Hindlimb muscle (tissue), 1 donor: ENCODE data around the gene PLA2G4A. TPM values are rescaled to one million over a fixed set of nuclear protein-coding genes. Genes with fewer than 3 reads are reported as not detected.
A peak's percentile ranks its signal among the peaks of the same experiment; 100 is the strongest.

Experiments
- DNase-seq: peaks from one replicate; pipeline ENCODE4 v3.0.0-alpha.2; 2013
- polyA plus RNA-seq: library from polyadenylated mRNA; unstranded; fragments of 120-200 nt; gene quantifications from one replicate; pipeline ENCODE4 v1.2.1, GENCODE V29; 2013; ENCODE audit not compliant: insufficient read length

Gene PLA2G4A
- polyA plus RNA-seq, 1 donor = 2.2 TPM

GRCh38 chr1:186923486-186923885, 94.7 kb downstream of the PLA2G4A start:
- no peak for DNase-seq

- DNase-seq = peak; percentile 68
Observed at GRCh38 chr1:186925881-186926669, 97.3 kb downstream of the PLA2G4A start.

GRCh38 chr1:186927884-186928283, 99.1 kb downstream of the PLA2G4A start:
- DNase-seq = no peak

- DNase-seq = peak; percentile 38
Observed at GRCh38 chr1:186930238-186930637, 101.5 kb downstream of the PLA2G4A start.

- no peak for DNase-seq
Observed at GRCh38 chr1:186937016-186937670, 108.4 kb downstream of the PLA2G4A start.

GRCh38 chr1:186943891-186944686, 115.3 kb downstream of the PLA2G4A start:
- no peak for DNase-seq

GRCh38 chr1:186945146-186945545, 116.4 kb downstream of the PLA2G4A start:
- no peak for DNase-seq

GRCh38 chr1:186948535-186948934, 119.8 kb downstream of the PLA2G4A start:
- no peak for DNase-seq

- DNase-seq = no peak
Observed at GRCh38 chr1:186949173-186949572, 120.4 kb downstream of the PLA2G4A start.

GRCh38 chr1:186950547-186950946, 121.8 kb downstream of the PLA2G4A start:
- no peak for DNase-seq

- no peak for DNase-seq
Observed at GRCh38 chr1:186953876-186954275, 125.1 kb downstream of the PLA2G4A start.

GRCh38 chr1:186957314-186957713, 128.6 kb downstream of the PLA2G4A start:
- peak; percentile 40 for DNase-seq

GRCh38 chr1:186958520-186958919, 129.8 kb downstream of the PLA2G4A start:
- DNase-seq = no peak

GRCh38 chr1:186960861-186961260, 132.1 kb downstream of the PLA2G4A start:
- no peak for DNase-seq

- DNase-seq = no peak
Observed at GRCh38 chr1:186965847-186966246, 137.1 kb downstream of the PLA2G4A start.

- DNase-seq = no peak
Observed at GRCh38 chr1:186966456-186966855, 137.7 kb downstream of the PLA2G4A start.

GRCh38 chr1:186967656-186968394, 139.1 kb downstream of the PLA2G4A start:
- DNase-seq = no peak

- DNase-seq = peak; percentile 79
Observed at GRCh38 chr1:186974774-186975181, 146.0 kb downstream of the PLA2G4A start.

- no peak for DNase-seq
Observed at GRCh38 chr1:186975220-186975619, 146.5 kb downstream of the PLA2G4A start.

GRCh38 chr1:186976700-186977099, 148.0 kb downstream of the PLA2G4A start:
- DNase-seq = no peak

GRCh38 chr1:186977266-186977957, 148.7 kb downstream of the PLA2G4A start:
- DNase-seq = no peak
